Thyroid gland (tissue), 4 donors: Measurements from ENCODE around the gene SDC4.

Experiments
- CTCF ChIP-seq, 6 experiments: fragments of 200-600 bp in 3 of 6; fragments of 450-650 bp in 3 of 6; sonication (generic) in 3 of 6; IDR thresholded peaks; one replicate each; pipeline ENCODE4 v1.5.1; 2016 to 2019; ENCODE audit warnings: antibody characterized with exemption in 6 of 6, mild to moderate bottlenecking in 2 of 6, inconsistent platforms in 1 of 6, moderate library complexity in 1 of 6
- POLR2A ChIP-seq, 2 donors: fragments of 450-650 bp; IDR thresholded peaks; one replicate each; pipeline ENCODE4 v1.6.1; 2017; ENCODE audit warnings: antibody characterized with exemption in 2 of 2, mild to moderate bottlenecking in 2 of 2, moderate library complexity in 1 of 2

- no peak for TF ChIP-seq CTCF (IDR thresholded peaks at IDR 0.05)
- TF ChIP-seq POLR2A (IDR thresholded peaks at IDR 0.05): no peak
These were observed 5.5 kb upstream of the SDC4 start for GRCh38 chr20:45353746-45354145.
